Endothelial cell (in vitro differentiated cells): ENCODE measurements around the gene TCERG1L. TPM values are rescaled to one million over a fixed set of nuclear protein-coding genes. Genes with fewer than 3 reads are reported as not detected.

Experiments used
- DNase-seq: peaks from one replicate; pipeline ENCODE4 v3.0.0; 2021; ENCODE audit warnings: low spot score
- H3K27ac Mint-ChIP-seq: one replicate; pipeline ENCODE4 v1.8.0; 2021; ENCODE audit warnings: mixed read lengths, inconsistent platforms; ENCODE audit not compliant: unreplicated experiment
- H3K27me3 Mint-ChIP-seq: one replicate; pipeline ENCODE4 v1.8.0; 2021; ENCODE audit warnings: mild to moderate bottlenecking, moderate library complexity, mixed read lengths, inconsistent platforms; ENCODE audit not compliant: unreplicated experiment
- H3K36me3 Mint-ChIP-seq: one replicate; pipeline ENCODE4 v1.8.0; 2021; ENCODE audit warnings: mild to moderate bottlenecking, low read depth, mixed read lengths, inconsistent platforms; ENCODE audit not compliant: unreplicated experiment
- H3K4me1 Mint-ChIP-seq: one replicate; pipeline ENCODE4 v1.8.0; 2021; ENCODE audit warnings: mild to moderate bottlenecking, mixed read lengths, inconsistent platforms; ENCODE audit not compliant: unreplicated experiment
- H3K4me3 Mint-ChIP-seq: one replicate; pipeline ENCODE4 v1.8.0; 2021; ENCODE audit warnings: mild to moderate bottlenecking, mixed read lengths, inconsistent platforms; ENCODE audit not compliant: unreplicated experiment
- H3K9me3 Mint-ChIP-seq: one replicate; pipeline ENCODE4 v1.8.0; 2021; ENCODE audit warnings: mixed read lengths, inconsistent platforms; ENCODE audit not compliant: unreplicated experiment
- CTCF ChIP-seq: fragments of 200-600 bp; sonication (generic); IDR thresholded peaks from one replicate; pipeline ENCODE4 v1.5.0; 2021; ENCODE audit warnings: antibody characterized with exemption; ENCODE audit not compliant: unreplicated experiment
- total RNA-seq: library from RNA; stranded (reverse); fragmentation: NEBNext Ultra II Directional; extraction: Animal tissue kit (Norgen Biotek cat#: 25700); gene quantifications from one replicate; pipeline ENCODE4 v1.2.1, GENCODE V29; 2021; ENCODE audit not compliant: unreplicated experiment

The TCERG1L gene
- total RNA-seq, 1 donor from 2014 or later, result not detected

DNA sequence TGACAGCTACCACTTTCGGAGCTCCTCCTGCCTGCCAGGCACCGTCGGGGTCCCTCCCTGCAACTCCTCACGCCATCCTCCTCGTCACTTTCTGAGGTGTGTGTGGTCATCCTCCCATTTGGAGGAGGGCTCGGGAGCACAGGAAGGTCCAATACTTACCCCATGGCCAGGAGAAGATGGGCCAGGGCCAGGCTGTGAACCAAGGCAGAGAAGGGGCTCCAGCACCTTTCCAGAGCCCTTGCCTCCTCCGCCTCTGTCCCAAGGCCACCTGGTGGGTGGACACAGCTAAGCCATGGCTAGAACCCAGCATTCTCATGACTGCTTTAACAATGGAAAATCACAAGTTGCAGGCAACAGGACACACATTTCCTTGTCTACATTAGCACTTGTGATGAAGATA is 215.5 kb downstream of the TCERG1L start:
- Mint-ChIP-seq H3K27ac (no peak overlapping the region), H3K36me3 (peaks cover 3% of the 10 kb centered on the region), H3K4me3 (no peak overlapping the region), H3K4me1 (no peaks in the 10 kb centered on the region), H3K9me3 (peaks cover 12% of the 10 kb centered on the region), H3K27me3 (peaks cover 12% of the 10 kb centered on the region)
- DNase-seq, result no peak
- no peak for TF ChIP-seq CTCF

DNA sequence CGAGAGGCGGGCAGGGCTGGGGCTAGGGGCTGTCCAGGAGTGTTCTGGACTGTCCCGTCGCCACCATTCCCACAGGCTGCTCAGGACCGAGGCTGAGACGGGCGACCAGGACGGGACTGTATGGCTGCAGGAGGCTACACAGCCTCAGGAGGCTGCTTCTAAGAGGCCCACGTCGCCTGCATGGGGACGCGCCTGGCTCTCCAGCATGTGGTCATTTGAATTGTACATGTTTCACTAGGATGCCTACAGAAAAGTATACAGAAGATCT is 216.3 kb downstream of the TCERG1L start:
- peaks cover 12% of the 10 kb centered on the region for H3K27me3 Mint-ChIP-seq
- peaks cover 15% of the 10 kb centered on the region for H3K9me3 Mint-ChIP-seq
- no peak overlapping the region for H3K4me3 Mint-ChIP-seq
- no peaks in the 10 kb centered on the region for H3K4me1 Mint-ChIP-seq
- H3K27ac Mint-ChIP-seq, result no peak overlapping the region
- no peak for DNase-seq
- no peak for TF ChIP-seq CTCF
- H3K36me3 Mint-ChIP-seq, result peaks cover 8% of the 10 kb centered on the region

DNA sequence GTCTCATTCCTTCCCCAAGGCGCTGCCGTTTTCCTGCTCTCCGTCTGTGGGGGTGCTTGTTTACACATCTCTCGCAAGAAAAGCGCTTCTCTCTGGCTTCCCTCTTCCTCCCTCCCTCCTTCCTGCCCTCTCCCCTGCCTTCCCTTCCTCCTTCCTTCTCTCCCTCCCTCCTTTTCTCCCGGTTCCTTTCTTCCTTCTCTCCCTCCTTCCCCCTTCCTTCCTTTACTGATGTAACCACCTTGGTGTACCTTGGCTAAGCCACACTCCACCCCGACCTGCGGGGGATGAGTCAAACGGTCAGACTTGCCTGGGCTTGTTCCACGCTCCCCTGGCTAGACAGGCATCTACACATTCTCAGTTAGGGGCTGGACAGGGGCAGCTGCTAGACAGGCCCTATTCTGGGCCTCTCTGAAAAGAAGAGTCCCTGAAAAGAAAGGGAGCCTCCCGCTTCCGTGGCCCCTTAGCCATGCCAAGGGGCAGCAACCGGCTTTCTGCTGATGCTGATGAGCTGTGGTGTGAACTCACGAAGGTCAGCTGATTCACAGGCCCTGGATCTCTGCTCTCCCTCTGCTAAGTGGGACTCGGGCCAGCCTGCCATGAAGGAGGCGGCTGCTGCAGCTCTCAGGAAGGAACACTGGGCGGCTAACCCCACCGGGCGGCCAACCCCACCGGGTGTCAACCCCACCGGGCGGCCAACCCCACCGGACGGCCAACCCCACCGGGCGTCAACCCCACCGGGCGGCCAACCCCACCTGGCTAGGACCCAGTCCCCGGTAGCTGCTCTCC is 216.8 kb downstream of the TCERG1L start:
- peaks cover 12% of the 10 kb centered on the region for H3K27me3 Mint-ChIP-seq
- no peak overlapping the region for H3K4me3 Mint-ChIP-seq
- peaks cover 18% of the 10 kb centered on the region for H3K9me3 Mint-ChIP-seq
- no peak overlapping the region for H3K27ac Mint-ChIP-seq
- peaks cover 8% of the 10 kb centered on the region for H3K36me3 Mint-ChIP-seq
- H3K4me1 Mint-ChIP-seq, result no peaks in the 10 kb centered on the region
- no peak for TF ChIP-seq CTCF
- no peak for DNase-seq

DNA sequence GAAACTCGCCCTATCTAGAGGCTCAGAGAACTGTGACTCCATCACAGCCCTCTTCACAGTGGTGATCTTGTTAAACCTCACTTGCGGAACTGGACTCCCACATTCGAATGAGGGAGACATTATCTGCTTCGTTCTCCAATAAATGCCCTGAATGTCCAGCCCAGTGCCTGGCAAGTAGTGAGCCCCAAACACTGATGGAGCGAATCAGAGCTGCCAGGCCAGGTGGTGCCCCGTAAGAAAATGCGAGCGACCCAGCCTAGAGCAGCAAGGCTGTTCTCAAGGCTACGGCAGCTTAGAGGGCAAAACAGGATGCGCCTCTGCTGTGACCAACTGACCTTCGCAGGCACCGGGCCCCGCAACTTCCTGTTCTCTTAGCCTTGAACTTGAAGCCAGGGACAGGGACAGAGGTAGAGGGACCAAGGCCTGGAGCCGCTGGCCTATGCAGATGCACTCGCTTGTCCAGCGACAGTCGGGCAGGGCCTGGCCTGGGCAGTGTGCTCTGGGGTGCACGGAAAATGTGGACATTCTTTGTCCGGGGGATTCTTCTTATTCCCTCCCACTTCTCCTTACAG is 217.6 kb downstream of the TCERG1L start:
- no peak for TF ChIP-seq CTCF
- peaks cover 13% of the 10 kb centered on the region for H3K27me3 Mint-ChIP-seq
- peaks cover 20% of the 10 kb centered on the region for H3K9me3 Mint-ChIP-seq
- no peak overlapping the region for H3K27ac Mint-ChIP-seq
- H3K36me3 Mint-ChIP-seq, result peaks cover 8% of the 10 kb centered on the region
- no peak overlapping the region for H3K4me3 Mint-ChIP-seq
- H3K4me1 Mint-ChIP-seq, result no peaks in the 10 kb centered on the region
- no peak for DNase-seq

DNA sequence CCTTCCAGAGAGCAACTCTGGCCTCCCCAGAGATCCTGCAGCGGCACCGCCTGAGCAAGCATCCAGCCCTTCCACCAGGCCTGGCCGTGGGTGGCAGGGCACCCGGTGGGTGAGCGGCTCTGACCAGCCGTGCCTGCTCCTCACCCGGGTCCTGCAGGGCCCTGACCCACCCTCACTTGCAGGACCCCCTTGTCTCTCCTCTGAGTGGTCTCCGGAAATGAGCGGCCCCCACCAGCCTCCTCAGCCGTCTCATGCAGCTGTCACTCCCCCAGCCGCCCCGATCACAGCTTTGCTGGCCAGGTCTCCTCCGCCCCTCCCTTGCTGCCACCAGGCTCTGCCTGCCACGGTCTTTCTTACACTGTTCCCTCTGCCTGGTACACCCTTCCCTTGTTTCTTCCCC is 218.2 kb downstream of the TCERG1L start:
- H3K9me3 Mint-ChIP-seq, result peaks cover 25% of the 10 kb centered on the region

More for the DNA sequence above, 218.2 kb downstream of the TCERG1L start:
- H3K4me1 Mint-ChIP-seq, result no peaks in the 10 kb centered on the region
- H3K27ac Mint-ChIP-seq, result no peak overlapping the region
- TF ChIP-seq CTCF, result no peak
- peaks cover 16% of the 10 kb centered on the region for H3K27me3 Mint-ChIP-seq
- H3K36me3 Mint-ChIP-seq, result peaks cover 10% of the 10 kb centered on the region
- no peak overlapping the region for H3K4me3 Mint-ChIP-seq
- no peak for DNase-seq
